ENCODE data around the gene AHDC1. TPM values are rescaled to one million over a fixed set of nuclear protein-coding genes. Genes with fewer than 3 reads are reported as not detected.

The AHDC1 gene
- total and polyA plus RNA-seq, 2 of the 13 experiments (the other 11 are each of a cell fraction or from before 2014, with no cell fraction given) = 1.0 to 2.7 TPM

DNA sequence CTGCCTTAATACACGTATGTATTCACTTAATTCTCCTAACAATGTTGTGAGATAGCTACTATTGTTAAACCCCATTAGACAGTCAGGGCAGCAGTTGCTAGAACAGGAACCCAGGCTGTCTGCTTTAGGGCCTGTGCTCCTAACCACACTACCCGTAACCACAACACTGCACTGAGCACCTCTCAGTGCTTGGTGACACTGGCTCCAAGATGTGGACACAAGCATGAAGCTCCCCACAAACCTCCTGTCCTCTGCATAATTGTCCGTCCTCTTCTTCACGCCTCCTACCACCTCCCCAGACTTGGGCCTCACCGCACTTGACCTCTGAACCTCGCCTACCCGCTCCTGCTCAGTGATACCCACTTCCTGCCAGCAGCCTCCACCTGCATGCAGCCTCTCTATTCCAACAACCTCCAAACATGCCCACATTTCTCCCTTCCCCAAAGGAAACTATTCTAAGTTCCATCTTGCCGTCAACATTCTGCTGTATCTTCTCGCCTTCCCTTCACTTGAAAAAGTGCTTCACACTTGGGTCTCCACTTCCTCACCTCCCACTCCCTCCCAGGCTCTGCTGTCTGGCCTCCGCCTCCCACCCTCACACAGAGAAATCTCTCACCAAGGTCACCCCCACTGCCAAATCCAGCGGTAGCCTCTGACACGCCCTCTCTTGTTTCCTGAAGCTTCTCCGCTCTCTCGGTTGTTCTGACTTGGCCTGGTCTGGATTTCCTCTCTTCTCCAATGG, 14.6 kb upstream of the AHDC1 start (continued):
- no peak for TF ChIP-seq SOX6 (IDR thresholded peaks at IDR 0.05)
- no peak for TF ChIP-seq SOX6 (CRISPR knock-in tag; IDR thresholded peaks at IDR 0.05)

DNA sequence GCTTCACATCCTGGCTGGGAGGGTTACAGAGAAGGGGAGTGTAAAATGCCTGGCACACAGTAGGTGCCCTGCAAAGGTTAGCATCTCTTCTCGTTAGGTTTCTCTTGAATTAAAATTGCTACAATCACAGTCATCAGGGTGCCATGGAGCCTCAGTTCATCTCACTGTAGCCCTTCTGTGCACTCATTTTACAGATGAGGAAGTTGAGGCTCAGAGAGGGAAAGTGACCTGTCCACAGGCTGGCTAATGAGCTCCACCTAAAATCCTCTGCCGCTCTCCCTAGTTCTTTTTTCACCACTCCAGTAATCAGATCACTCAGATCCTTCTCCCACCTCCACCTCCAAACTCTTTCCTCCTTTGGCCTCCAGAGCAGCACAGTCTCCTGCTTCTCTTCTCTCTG, 13.5 kb upstream of the AHDC1 start:
- Histone ChIP-seq H3K9me3 (ENCODE audit: low read length) (no peaks in the 10 kb centered on the region), H3K27ac (ENCODE audit: extremely low read length, insufficient read depth, low read length) (no peak overlapping the region), H3K79me2 (ENCODE audit: insufficient read depth, low read length) (no peaks in the 10 kb centered on the region), H4K20me1 (ENCODE audit: insufficient read depth, low read length) (no peaks in the 10 kb centered on the region), H3K36me3 (replicated peaks in 1 of 2; ENCODE audit: control insufficient read depth in 1 of 2, insufficient read depth in 2 of 2, low read length in 2 of 2) (no peaks in the 10 kb centered on the region), H3K4me3 (replicated peaks in 1 of 3; ENCODE audit: insufficient read depth in 1 of 3, low read depth in 2 of 3, low read length in 3 of 3) (no peak overlapping the region), H2AFZ (ENCODE audit: low read length) (no peak overlapping the region), H3K27me3 (ENCODE audit: control insufficient read depth in 1 of 2, insufficient read depth in 2 of 2, low read length in 2 of 2) (peaks cover 0 to 13% of the 10 kb centered on the region in 2 experiments; a peak in 2 of 5 replicates), H3K9ac (ENCODE audit: insufficient read depth, low read depth, low read length) (no peak overlapping the region), H3K4me2 (ENCODE audit: low read depth, low read length) (no peak overlapping the region), H3K4me1 (ENCODE audit: insufficient read depth, low read length) (peaks cover 40% of the 10 kb centered on the region)
- no peak for TF ChIP-seq ZNF567 (CRISPR knock-in tag; IDR thresholded peaks at IDR 0.05; ENCODE audit: borderline replicate concordance)
- peak; percentile 41; the same call in 1 of the 2 replicates for TF ChIP-seq ZNF629 (CRISPR knock-in tag; conservative IDR thresholded peaks at IDR 0.05)
- intact Hi-C loops (cut with micrococcal nuclease; ENCODE audit: unreplicated experiment) = no loop called here
- no TSS peak for BruUV-seq (replicated peaks)
- ChIA-PET CTCF (ENCODE audit: low intra/inter-chr PET ratio, low total read pairs) (no interaction called here), POLR2A (interaction anchor here (1.2 kb wide), 1 partner anchor 23 kb away, joined by 3 read pairs; no protein-coding TSS in a partner anchor)
- FAIRE-seq (no peak), ATAC-seq (no peak), DNase-seq (ENCODE audit: low spot score) (no peak)
- in situ Hi-C loops (cut with HindIII; ENCODE audit: extremely low pct_ligation_motif_present, low pct_unique_long_range_greater_than_20kb) = loop anchor here (5.0 kb wide), 1 partner anchor 40 kb away; no protein-coding TSS in a partner anchor
- 60% methylated on average over 2 of the region's 2 CpGs for WGBS (ENCODE audit: low lambda C conversion rate)

DNA sequence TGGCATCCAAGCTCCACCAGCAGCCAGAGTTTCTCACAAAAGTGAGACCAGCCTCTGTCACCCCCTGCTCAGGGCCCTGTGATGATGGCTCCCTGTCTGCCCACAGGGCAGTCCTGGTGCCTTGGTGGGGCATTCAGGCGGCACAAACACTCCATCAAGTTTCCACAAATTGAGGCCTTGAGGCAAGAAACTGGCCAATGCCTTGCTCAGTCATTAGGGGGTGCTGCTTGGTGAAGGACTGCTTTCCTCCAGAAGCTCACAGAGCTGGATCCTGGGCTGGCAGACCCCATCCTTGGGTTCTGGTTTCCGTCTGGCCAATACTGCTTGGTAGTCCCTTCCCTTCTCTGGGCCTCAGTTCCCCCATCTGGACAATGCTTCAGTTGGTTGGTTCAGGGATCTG, 12.5 kb upstream of the AHDC1 start:
- peaks cover 31% of the 10 kb centered on the region for H3K4me1 ChIP-seq (ENCODE audit: insufficient read depth, low read length)
- H3K27me3 ChIP-seq (ENCODE audit: control insufficient read depth in 1 of 2, insufficient read depth in 2 of 2, low read length in 2 of 2) = peaks cover 0 to 16% of the 10 kb centered on the region in 2 experiments; a peak in 3 of 5 replicates
- H2AFZ ChIP-seq (ENCODE audit: low read length) = no peak overlapping the region
- H3K4me3 ChIP-seq (replicated peaks in 1 of 3; ENCODE audit: insufficient read depth in 1 of 3, low read depth in 2 of 3, low read length in 3 of 3) = no peak overlapping the region
- POLR2A ChIA-PET = no interaction called here
- H4K20me1 ChIP-seq (ENCODE audit: insufficient read depth, low read length) = no peaks in the 10 kb centered on the region
- CTCF ChIA-PET (ENCODE audit: low intra/inter-chr PET ratio, low total read pairs) = no interaction called here
- peak; percentile 26; the same call in 2 of the 3 replicates for ATAC-seq
- no peak overlapping the region for H3K4me2 ChIP-seq (ENCODE audit: low read depth, low read length)
- no peak for DNase-seq (ENCODE audit: low spot score)
- no peaks in the 10 kb centered on the region for H3K79me2 ChIP-seq (ENCODE audit: insufficient read depth, low read length)
- FAIRE-seq = no peak
- no CpG with 5 or more reads among the region's 2 CpGs for WGBS (ENCODE audit: low lambda C conversion rate)
- no TSS peak for BruUV-seq (replicated peaks)
- no peaks in the 10 kb centered on the region for H3K9me3 ChIP-seq (ENCODE audit: low read length)
- intact Hi-C loops (cut with micrococcal nuclease; ENCODE audit: unreplicated experiment) = no loop called here
- H3K36me3 ChIP-seq (replicated peaks in 1 of 2; ENCODE audit: control insufficient read depth in 1 of 2, insufficient read depth in 2 of 2, low read length in 2 of 2) = no peaks in the 10 kb centered on the region
- no peak overlapping the region for H3K27ac ChIP-seq (ENCODE audit: extremely low read length, insufficient read depth, low read length)
- TF ChIP-seq STAG1 (CRISPR knock-in tag; IDR thresholded peaks at IDR 0.05) (0 out of 2 replicates have a peak, but pooled peaks have one; percentile 7), ESRRA (CRISPR knock-in tag; IDR thresholded peaks at IDR 0.05; ENCODE audit: low read depth) (no peak)
- TF ChIP-seq, protein P1, sequence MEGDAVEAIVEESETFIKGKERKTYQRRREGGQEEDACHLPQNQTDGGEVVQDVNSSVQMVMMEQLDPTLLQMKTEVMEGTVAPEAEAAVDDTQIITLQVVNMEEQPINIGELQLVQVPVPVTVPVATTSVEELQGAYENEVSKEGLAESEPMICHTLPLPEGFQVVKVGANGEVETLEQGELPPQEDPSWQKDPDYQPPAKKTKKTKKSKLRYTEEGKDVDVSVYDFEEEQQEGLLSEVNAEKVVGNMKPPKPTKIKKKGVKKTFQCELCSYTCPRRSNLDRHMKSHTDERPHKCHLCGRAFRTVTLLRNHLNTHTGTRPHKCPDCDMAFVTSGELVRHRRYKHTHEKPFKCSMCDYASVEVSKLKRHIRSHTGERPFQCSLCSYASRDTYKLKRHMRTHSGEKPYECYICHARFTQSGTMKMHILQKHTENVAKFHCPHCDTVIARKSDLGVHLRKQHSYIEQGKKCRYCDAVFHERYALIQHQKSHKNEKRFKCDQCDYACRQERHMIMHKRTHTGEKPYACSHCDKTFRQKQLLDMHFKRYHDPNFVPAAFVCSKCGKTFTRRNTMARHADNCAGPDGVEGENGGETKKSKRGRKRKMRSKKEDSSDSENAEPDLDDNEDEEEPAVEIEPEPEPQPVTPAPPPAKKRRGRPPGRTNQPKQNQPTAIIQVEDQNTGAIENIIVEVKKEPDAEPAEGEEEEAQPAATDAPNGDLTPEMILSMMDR (CRISPR knock-in tag; IDR thresholded peaks at IDR 0.05) = peak; percentile 26; the same call in 1 of the 2 replicates
- H3K9ac ChIP-seq (ENCODE audit: insufficient read depth, low read depth, low read length) = no peak overlapping the region
- in situ Hi-C loops (cut with HindIII; ENCODE audit: extremely low pct_ligation_motif_present, low pct_unique_long_range_greater_than_20kb) = loop anchor here (5.0 kb wide), 1 partner anchor 41 kb away; no protein-coding TSS in a partner anchor

Data from HepG2 (cell line).